Measurements from ENCODE around the gene PDZRN3. TPM values are rescaled to one million over a fixed set of nuclear protein-coding genes. Genes with fewer than 3 reads are reported as not detected.

PDZRN3 gene
- total and polyA plus RNA-seq, 2 donors (not counting 3 experiments of a cell fraction or from before 2014, with no cell fraction given) = not detected

DNA sequence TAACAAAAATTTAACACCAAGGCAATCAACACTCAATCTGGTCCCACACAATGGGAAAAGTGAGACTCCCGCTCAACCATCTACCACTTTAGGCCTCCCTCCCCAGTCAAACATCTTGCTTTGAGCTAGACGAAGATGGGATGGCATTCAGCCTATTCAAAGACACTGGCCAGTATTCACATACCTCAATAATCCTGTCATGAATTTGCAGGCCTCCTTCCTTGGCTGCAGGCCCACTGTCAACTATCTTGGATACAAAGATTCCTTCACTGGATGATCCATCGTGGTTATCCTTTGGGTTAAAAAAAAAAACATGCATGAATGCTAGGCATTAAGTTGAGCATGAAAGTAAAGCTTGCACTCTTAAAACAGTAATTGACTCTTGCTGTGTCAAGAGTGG is 22.6 kb downstream of the PDZRN3 start:
- no TSS peak for BruUV-seq (replicated peaks)
- Histone ChIP-seq H3K27me3 (ENCODE audit: control insufficient read depth in 2 of 2, insufficient read depth in 2 of 2, low read length in 2 of 2) (no peaks in the 10 kb centered on the region), H4K20me1 (replicated peaks; ENCODE audit: control insufficient read depth, extremely low read depth, insufficient read depth, low read length) (no peaks in the 10 kb centered on the region), H3K4me2 (ENCODE audit: insufficient read depth, low read length) (no peak overlapping the region), H2AFZ (ENCODE audit: low read depth, low read length) (no peak overlapping the region), H3K9ac (replicated peaks; ENCODE audit: extremely low read depth, insufficient read depth, low read length) (no peak overlapping the region), H3K4me3 (replicated peaks in 1 of 3; ENCODE audit: insufficient read depth in 1 of 3, low read depth in 1 of 3, low read length in 3 of 3) (no peak overlapping the region), H3K4me1 (ENCODE audit: control insufficient read depth, extremely low read depth, insufficient read depth, low read length) (no peaks in the 10 kb centered on the region), H3K9me3 (replicated peaks; ENCODE audit: control insufficient read depth, insufficient read depth, low read length) (no peaks in the 10 kb centered on the region), H3K9me1 (replicated peaks; ENCODE audit: control insufficient read depth, extremely low read depth, insufficient read depth, low read length) (no peaks in the 10 kb centered on the region), H3K27ac (ENCODE audit: insufficient read depth, low read depth, low read length) (no peak overlapping the region), H3K36me3 (ENCODE audit: control insufficient read depth in 2 of 2, extremely low read depth in 1 of 2, insufficient read depth in 2 of 2, low read length in 2 of 2) (no peaks in the 10 kb centered on the region), H3K79me2 (ENCODE audit: control insufficient read depth, insufficient read depth, low read length) (no peaks in the 10 kb centered on the region)
- ChIA-PET POLR2A (no interaction called here), CTCF (no interaction called here)
- DNase-seq (ENCODE audit: low read depth, low spot score) = no peak
- no peak for FAIRE-seq
- TF ChIP-seq FOS (IDR thresholded peaks at IDR 0.05; ENCODE audit: borderline replicate concordance, insufficient read depth, low read length) (no peak), MYC (IDR thresholded peaks at IDR 0.05; ENCODE audit: low read depth, low read length) (no peak), GATA2 (IDR thresholded peaks at IDR 0.05; ENCODE audit: insufficient read depth, insufficient read length, low read depth, low read length) (no peak), POLR2A (IDR thresholded peaks at IDR 0.05; ENCODE audit: low read depth, low read length) (no peak), POLR2AphosphoS5 (IDR thresholded peaks at IDR 0.05; ENCODE audit: insufficient read depth, low read depth, low read length) (no peak), JUN (IDR thresholded peaks at IDR 0.05; ENCODE audit: borderline replicate concordance, insufficient read depth, insufficient read length, low read depth) (no peak), EZH2 (IDR thresholded peaks at IDR 0.05; ENCODE audit: borderline replicate concordance, low read depth, low read length, severe bottlenecking) (no peak)
- TF ChIP-seq, protein P1, sequence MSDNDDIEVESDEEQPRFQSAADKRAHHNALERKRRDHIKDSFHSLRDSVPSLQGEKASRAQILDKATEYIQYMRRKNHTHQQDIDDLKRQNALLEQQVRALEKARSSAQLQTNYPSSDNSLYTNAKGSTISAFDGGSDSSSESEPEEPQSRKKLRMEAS (IDR thresholded peaks at IDR 0.05; ENCODE audit: insufficient read depth, insufficient read length) = no peak
- TF ChIP-seq, protein P2, sequence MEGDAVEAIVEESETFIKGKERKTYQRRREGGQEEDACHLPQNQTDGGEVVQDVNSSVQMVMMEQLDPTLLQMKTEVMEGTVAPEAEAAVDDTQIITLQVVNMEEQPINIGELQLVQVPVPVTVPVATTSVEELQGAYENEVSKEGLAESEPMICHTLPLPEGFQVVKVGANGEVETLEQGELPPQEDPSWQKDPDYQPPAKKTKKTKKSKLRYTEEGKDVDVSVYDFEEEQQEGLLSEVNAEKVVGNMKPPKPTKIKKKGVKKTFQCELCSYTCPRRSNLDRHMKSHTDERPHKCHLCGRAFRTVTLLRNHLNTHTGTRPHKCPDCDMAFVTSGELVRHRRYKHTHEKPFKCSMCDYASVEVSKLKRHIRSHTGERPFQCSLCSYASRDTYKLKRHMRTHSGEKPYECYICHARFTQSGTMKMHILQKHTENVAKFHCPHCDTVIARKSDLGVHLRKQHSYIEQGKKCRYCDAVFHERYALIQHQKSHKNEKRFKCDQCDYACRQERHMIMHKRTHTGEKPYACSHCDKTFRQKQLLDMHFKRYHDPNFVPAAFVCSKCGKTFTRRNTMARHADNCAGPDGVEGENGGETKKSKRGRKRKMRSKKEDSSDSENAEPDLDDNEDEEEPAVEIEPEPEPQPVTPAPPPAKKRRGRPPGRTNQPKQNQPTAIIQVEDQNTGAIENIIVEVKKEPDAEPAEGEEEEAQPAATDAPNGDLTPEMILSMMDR (IDR thresholded peaks at IDR 0.05; ENCODE audit: extremely low read depth in 1 of 2, insufficient read depth in 1 of 2, low read depth in 1 of 2, low read length in 2 of 2) = no peak
- dilution Hi-C loops (cut with MboI; ENCODE audit: extremely low pct_ligation_motif_present, low sequenced_read_pairs) = no loop called here
- intact Hi-C loops (cut with micrococcal nuclease) = no loop called here
